ENCODE results near the gene TMED6.

- TF ChIP-seq EZH2 (IDR thresholded peaks at IDR 0.05) = no peak
- no peak for TF ChIP-seq POLR2AphosphoS5 (IDR thresholded peaks at IDR 0.05; ENCODE audit: borderline replicate concordance, low read depth, low read length)
- no peak for TF ChIP-seq FOXP2 (optimal IDR thresholded peaks at IDR 0.05; ENCODE audit: control extremely low read depth, extremely low read length, insufficient read depth)
Observed at GRCh38 chr16:69384974-69385373, 33.4 kb upstream of the TMED6 start.

Data from SK-N-MC (cell line).